Erythroblast (primary cell): ENCODE data around the gene MCRS1.

Experiments
- GATA1 ChIP-seq: IDR thresholded peaks from 2 replicates; pipeline ENCODE4 v1.6.1; 2011; ENCODE audit warnings: low read depth, mild to moderate bottlenecking, control low read depth, low read length, moderate library complexity
- POLR2A ChIP-seq: IDR thresholded peaks from 2 replicates; pipeline ENCODE4 v1.6.1; 2011; ENCODE audit warnings: mild to moderate bottlenecking, low read length

DNA sequence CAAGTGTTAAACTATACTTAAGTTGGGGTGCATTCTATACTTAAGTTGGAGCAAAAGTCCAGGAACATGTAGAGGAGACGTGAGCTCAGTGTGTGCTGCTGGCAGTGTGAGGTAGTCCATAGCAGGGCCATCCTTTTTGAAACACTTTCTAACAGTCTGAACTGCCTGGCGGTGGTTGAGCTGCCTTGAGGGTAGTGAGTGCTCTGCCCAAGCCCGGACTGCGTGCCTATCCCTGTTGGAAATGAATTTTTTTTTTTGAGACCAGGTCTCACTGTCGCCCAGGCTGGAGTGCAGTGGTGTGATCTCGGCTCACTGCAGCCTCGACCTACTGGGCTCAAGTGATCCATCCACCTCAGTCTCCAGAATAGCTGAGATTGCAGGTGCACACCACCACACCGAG, 15.0 kb downstream of the MCRS1 start:
- TF ChIP-seq POLR2A (no peak), GATA1 (no peak)
